ENCODE measurements around the gene SOX1. TPM values are rescaled to one million over a fixed set of nuclear protein-coding genes. Genes with fewer than 3 reads are reported as not detected.

Gene SOX1
- total RNA-seq, 3 donors from 2014 or later (not counting 1 experiment from before 2014, with no cell fraction given) = not detected

DNA sequence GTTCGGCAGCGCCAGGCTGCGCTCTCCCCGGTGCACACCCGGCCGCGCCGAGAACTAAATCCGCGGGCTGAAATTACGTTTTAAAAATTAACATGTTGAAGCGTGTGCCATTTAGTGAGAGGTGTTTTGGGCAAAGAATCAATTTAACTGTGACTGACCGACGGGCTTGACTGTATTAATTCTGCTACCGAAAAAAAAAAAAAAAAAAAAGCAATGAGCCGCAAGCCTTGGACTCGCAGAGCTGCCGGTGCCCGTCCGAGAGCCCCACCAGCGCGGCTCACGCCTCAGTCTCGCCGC, 9.6 kb upstream of the SOX1 start:
- Histone ChIP-seq H3K9me3 (ENCODE audit: control insufficient read depth, insufficient read depth, low read length) (peaks cover 6% of the 10 kb centered on the region), H3K27ac (ENCODE audit: low read length) (no peak overlapping the region), H3K36me3 (ENCODE audit: control insufficient read depth, insufficient read depth, low read length) (no peaks in the 10 kb centered on the region), H3K4me1 (ENCODE audit: control insufficient read depth, insufficient read depth, low read length) (no peaks in the 10 kb centered on the region), H3K4me3 (ENCODE audit: low read length) (no peak overlapping the region), H3K27me3 (ENCODE audit: control insufficient read depth, insufficient read depth, low read length) (peaks cover 52% of the 10 kb centered on the region)
- no peak for ATAC-seq
- DNase-seq = no peak
- Mint-ChIP-seq H3K9me3 (peaks cover 0 to 4% of the 10 kb centered on the region in 2 donors), H3K27ac (no peak overlapping the region), H3K27me3 (ENCODE audit: low read depth in 2 of 2) (peaks cover 54 to 66% of the 10 kb centered on the region in 2 donors), H3K36me3 (peaks cover 28% of the 10 kb centered on the region), H3K4me1 (peaks cover 4 to 5% of the 10 kb centered on the region in 2 donors), H3K4me3 (no peak overlapping the region)
- intact Hi-C loops (cut with micrococcal nuclease) = no loop called here
- TF ChIP-seq, protein P1, sequence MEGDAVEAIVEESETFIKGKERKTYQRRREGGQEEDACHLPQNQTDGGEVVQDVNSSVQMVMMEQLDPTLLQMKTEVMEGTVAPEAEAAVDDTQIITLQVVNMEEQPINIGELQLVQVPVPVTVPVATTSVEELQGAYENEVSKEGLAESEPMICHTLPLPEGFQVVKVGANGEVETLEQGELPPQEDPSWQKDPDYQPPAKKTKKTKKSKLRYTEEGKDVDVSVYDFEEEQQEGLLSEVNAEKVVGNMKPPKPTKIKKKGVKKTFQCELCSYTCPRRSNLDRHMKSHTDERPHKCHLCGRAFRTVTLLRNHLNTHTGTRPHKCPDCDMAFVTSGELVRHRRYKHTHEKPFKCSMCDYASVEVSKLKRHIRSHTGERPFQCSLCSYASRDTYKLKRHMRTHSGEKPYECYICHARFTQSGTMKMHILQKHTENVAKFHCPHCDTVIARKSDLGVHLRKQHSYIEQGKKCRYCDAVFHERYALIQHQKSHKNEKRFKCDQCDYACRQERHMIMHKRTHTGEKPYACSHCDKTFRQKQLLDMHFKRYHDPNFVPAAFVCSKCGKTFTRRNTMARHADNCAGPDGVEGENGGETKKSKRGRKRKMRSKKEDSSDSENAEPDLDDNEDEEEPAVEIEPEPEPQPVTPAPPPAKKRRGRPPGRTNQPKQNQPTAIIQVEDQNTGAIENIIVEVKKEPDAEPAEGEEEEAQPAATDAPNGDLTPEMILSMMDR (IDR thresholded peaks at IDR 0.05) = no peak
- WGBS (ENCODE audit: insufficient coverage) = 7% methylated on average over 25 of the region's 25 CpGs

DNA sequence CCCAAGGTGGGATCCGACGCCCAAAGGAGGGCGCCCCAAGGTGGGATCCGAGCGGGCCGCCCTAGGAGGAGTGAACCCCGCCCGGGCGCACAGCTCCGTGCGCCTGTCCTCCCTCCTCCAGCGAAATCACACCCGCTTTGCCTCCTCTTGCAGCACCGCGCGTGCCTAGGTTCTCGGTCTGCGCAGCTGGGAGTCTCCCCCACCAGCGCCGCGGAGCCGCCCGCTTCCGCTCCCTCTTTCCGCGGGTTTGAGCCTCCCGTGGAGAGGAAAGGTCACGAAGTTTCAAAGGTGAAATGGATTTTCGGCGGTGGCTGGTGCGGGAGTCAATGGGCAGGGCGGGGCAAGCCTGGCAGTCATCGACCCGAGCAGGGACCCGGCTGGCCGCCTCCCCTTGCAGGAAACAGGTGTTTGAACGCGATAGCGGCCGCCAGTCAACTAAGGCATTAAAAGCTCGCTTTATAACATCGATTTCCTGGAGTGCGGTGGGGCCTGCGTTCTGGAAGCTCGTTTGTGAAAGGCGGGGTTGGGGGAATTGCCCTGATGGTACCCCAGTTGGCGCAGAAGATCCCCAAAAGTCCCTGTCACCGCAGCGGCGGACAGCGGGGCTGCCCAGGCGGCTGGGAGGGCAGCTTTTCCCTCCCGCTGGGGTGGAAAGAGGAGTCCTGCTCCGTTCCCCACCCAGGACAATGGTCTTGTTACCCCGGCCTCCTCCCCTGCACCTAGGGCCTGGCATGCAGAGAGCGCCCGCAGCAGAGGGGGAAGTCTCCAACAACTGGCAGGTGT, 9.0 kb upstream of the SOX1 start:
- Histone ChIP-seq H3K4me3 (ENCODE audit: low read length) (no peak overlapping the region), H3K27ac (ENCODE audit: low read length) (no peak overlapping the region), H3K4me1 (ENCODE audit: control insufficient read depth, insufficient read depth, low read length) (no peaks in the 10 kb centered on the region), H3K36me3 (ENCODE audit: control insufficient read depth, insufficient read depth, low read length) (no peaks in the 10 kb centered on the region), H3K9me3 (ENCODE audit: control insufficient read depth, insufficient read depth, low read length) (peaks cover 6% of the 10 kb centered on the region), H3K27me3 (ENCODE audit: control insufficient read depth, insufficient read depth, low read length) (peaks cover 53% of the 10 kb centered on the region)
- H3K27me3 Mint-ChIP-seq (ENCODE audit: low read depth in 2 of 2) = peaks cover 55 to 66% of the 10 kb centered on the region in 2 donors
- WGBS (ENCODE audit: insufficient coverage) = 3% methylated on average over 57 of the region's 57 CpGs
- peaks cover 25% of the 10 kb centered on the region for H3K36me3 Mint-ChIP-seq
- no peak overlapping the region for H3K27ac Mint-ChIP-seq
- H3K4me1 Mint-ChIP-seq = peaks cover 5% of the 10 kb centered on the region in 2 donors
- no peak for DNase-seq
- intact Hi-C loops (cut with micrococcal nuclease) = no loop called here
- no peak for ATAC-seq
- no peak overlapping the region for H3K4me3 Mint-ChIP-seq
- TF ChIP-seq, protein P1 (IDR thresholded peaks at IDR 0.05) = no peak
- peaks cover 0 to 4% of the 10 kb centered on the region in 2 donors for H3K9me3 Mint-ChIP-seq

DNA sequence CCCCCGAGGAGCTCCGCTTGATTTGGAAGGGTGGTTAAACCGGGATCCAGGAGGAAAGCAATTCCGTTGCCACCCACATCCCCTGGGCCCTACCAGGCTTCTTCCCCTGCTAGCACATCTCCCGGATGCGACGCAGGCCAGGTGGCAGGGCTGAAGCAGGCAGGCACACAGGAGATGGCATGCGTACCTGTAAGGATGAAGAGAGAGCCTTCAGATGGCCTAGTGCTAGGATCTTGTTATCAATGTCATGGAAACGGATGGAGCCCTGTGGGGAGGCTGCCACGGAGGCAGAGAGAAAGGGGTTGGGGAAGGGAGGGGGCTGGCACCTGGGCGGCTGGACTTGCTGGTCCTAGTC, 8.5 kb upstream of the SOX1 start:
- intact Hi-C loops (cut with micrococcal nuclease) = no loop called here
- H3K27me3 Mint-ChIP-seq (ENCODE audit: low read depth in 2 of 2) = peaks cover 58 to 66% of the 10 kb centered on the region in 2 donors
- H3K36me3 Mint-ChIP-seq = peaks cover 21% of the 10 kb centered on the region
- Histone ChIP-seq H3K27me3 (ENCODE audit: control insufficient read depth, insufficient read depth, low read length) (peaks cover 53% of the 10 kb centered on the region), H3K27ac (ENCODE audit: low read length) (no peak overlapping the region), H3K36me3 (ENCODE audit: control insufficient read depth, insufficient read depth, low read length) (no peaks in the 10 kb centered on the region), H3K4me1 (ENCODE audit: control insufficient read depth, insufficient read depth, low read length) (no peaks in the 10 kb centered on the region), H3K9me3 (ENCODE audit: control insufficient read depth, insufficient read depth, low read length) (peaks cover 6% of the 10 kb centered on the region), H3K4me3 (ENCODE audit: low read length) (no peak overlapping the region)
- DNase-seq (no peak), ATAC-seq (no peak)
- H3K27ac Mint-ChIP-seq = no peak overlapping the region
- H3K4me3 Mint-ChIP-seq = no peak overlapping the region
- H3K9me3 Mint-ChIP-seq = peaks cover 3 to 4% of the 10 kb centered on the region in 2 donors
- TF ChIP-seq, protein P1 (IDR thresholded peaks at IDR 0.05) = no peak
- H3K4me1 Mint-ChIP-seq = peaks cover 9 to 10% of the 10 kb centered on the region in 2 donors
- 3% methylated on average over 11 of the region's 11 CpGs for WGBS (ENCODE audit: insufficient coverage)

DNA sequence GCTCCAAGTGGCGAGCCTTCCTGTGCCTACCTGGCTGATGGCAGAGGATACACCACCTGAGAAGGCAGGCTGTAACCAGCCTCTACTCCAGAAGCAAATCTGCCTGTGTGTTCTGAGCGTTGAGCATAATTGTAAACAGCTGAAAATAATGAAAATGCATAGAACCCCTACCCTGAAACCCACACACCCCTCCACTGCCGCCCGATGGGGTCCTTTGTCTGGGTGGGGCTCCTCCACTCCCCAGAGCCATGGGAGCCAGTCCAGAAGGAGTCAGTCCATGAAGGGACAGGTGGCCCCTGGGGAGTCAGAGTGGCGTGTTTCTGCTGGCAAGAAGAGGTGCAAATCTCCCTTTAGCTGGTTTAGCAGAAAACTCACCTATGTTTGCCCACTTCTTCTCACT, 8.0 kb upstream of the SOX1 start:
- DNase-seq (no peak), ATAC-seq (no peak)
- Histone ChIP-seq H3K36me3 (ENCODE audit: control insufficient read depth, insufficient read depth, low read length) (no peaks in the 10 kb centered on the region), H3K9me3 (ENCODE audit: control insufficient read depth, insufficient read depth, low read length) (peaks cover 6% of the 10 kb centered on the region), H3K4me1 (ENCODE audit: control insufficient read depth, insufficient read depth, low read length) (no peaks in the 10 kb centered on the region), H3K4me3 (ENCODE audit: low read length) (no peak overlapping the region), H3K27ac (ENCODE audit: low read length) (no peak overlapping the region), H3K27me3 (ENCODE audit: control insufficient read depth, insufficient read depth, low read length) (peaks cover 52% of the 10 kb centered on the region)
- Mint-ChIP-seq H3K9me3 (peaks cover 3 to 4% of the 10 kb centered on the region in 2 donors), H3K27me3 (ENCODE audit: low read depth in 2 of 2) (peaks cover 60 to 70% of the 10 kb centered on the region in 2 donors), H3K27ac (no peak overlapping the region), H3K4me3 (no peak overlapping the region), H3K36me3 (peaks cover 21% of the 10 kb centered on the region), H3K4me1 (peaks cover 9 to 10% of the 10 kb centered on the region in 2 donors)
- TF ChIP-seq, protein P1 (IDR thresholded peaks at IDR 0.05) = no peak
- WGBS (ENCODE audit: insufficient coverage) = 3% methylated on average over 5 of the region's 5 CpGs
- intact Hi-C loops (cut with micrococcal nuclease) = no loop called here
